Measurements from ENCODE around the gene TYW1B. TPM values are rescaled to one million over a fixed set of nuclear protein-coding genes. Genes with fewer than 3 reads are reported as not detected.
"Not testable (repeated sequence)": the region's sequence is repeated elsewhere in the genome, so short reads cannot be mapped to it uniquely, and the experiment has no call there.

The TYW1B gene
- total RNA-seq, 1 experiment from 2014 or later = 3.9 TPM

DNA sequence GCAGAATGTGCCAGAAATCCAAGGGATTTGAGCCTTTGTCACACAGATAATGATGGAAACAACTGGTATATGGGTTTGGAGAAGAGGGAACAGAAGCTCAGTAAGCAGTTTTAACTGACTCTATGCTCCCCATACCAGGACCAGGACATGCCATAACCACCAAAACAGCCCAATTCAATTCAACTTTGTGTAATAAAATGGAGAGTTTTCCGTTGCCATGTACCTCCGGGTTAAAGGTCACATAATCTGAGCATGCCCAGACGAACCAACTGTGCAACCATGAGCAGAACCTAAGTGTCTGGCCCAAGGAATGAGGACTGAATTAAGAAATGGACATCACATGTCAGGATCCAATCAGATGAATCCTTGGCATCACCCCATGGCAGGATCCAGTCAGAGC lies 22.7 kb upstream of the TYW1B start:
- POLR2A ChIA-PET (ENCODE audit: unreplicated experiment) = not testable (repeated sequence)

DNA sequence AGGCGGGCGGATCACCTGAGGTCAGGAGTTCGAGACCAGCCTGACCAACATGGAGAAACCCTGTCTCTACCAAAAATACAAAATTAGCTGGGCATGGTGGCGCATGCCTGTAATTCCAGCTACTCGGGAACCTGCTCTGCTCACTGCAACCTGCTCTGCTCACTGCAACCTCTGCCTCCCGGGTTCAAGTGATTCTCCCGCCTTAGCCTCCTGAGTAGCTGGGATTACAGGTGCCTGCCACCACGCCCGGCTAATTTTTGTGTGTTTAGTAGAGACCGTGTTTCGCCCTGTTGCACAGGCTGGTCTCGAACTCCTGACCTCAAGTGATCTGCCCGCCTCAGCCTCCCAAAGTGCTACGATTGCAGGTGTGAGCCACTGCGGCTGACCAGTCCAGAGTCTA lies 16.1 kb upstream of the TYW1B start:
- H3K79me2 ChIP-seq (ENCODE audit: low read length); H3K27ac ChIP-seq (ENCODE audit: low read length); ATAC-seq; H3F3A ChIP-seq (ENCODE audit: low read length, unreplicated experiment); H3K27me3 ChIP-seq (ENCODE audit: low read length); H3K4me1 ChIP-seq (ENCODE audit: insufficient read depth, low read length); H3K9me3 ChIP-seq (ENCODE audit: low read length); H3K36me3 ChIP-seq (ENCODE audit: low read depth, low read length); BruUV-seq (replicated peaks); CTCF ChIA-PET; POLR2A ChIA-PET (ENCODE audit: unreplicated experiment); DNase-seq; H3K4me2 ChIP-seq (ENCODE audit: low read length); H3K9ac ChIP-seq (ENCODE audit: low read length); intact Hi-C loops (cut with micrococcal nuclease); H2AFZ ChIP-seq (ENCODE audit: low read length); H3K9me2 ChIP-seq (replicated peaks; ENCODE audit: low read length); H4K20me1 ChIP-seq (ENCODE audit: low read length); H3K4me3 ChIP-seq (ENCODE audit: low read length): not testable (repeated sequence)

More for the DNA sequence above, 22.7 kb upstream of the TYW1B start:
- BruUV-seq (replicated peaks); H3K79me2 ChIP-seq (ENCODE audit: low read length); H3K27ac ChIP-seq (ENCODE audit: low read length); ATAC-seq; H3K9ac ChIP-seq (ENCODE audit: low read length); intact Hi-C loops (cut with micrococcal nuclease); H3K4me1 ChIP-seq (ENCODE audit: insufficient read depth, low read length); DNase-seq; H3K27me3 ChIP-seq (ENCODE audit: low read length); H4K20me1 ChIP-seq (ENCODE audit: low read length); H3K9me3 ChIP-seq (ENCODE audit: low read length); H3K4me3 ChIP-seq (ENCODE audit: low read length); H3K9me2 ChIP-seq (replicated peaks; ENCODE audit: low read length); H3K4me2 ChIP-seq (ENCODE audit: low read length); CTCF ChIA-PET; H3K36me3 ChIP-seq (ENCODE audit: low read depth, low read length); H3F3A ChIP-seq (ENCODE audit: low read length, unreplicated experiment); H2AFZ ChIP-seq (ENCODE audit: low read length): not testable (repeated sequence)

GRCh38 chr7:72843166-72843565 lies 15.2 kb upstream of the TYW1B start:
- H3K79me2 ChIP-seq (ENCODE audit: low read length); H4K20me1 ChIP-seq (ENCODE audit: low read length); H3K4me2 ChIP-seq (ENCODE audit: low read length); H2AFZ ChIP-seq (ENCODE audit: low read length); intact Hi-C loops (cut with micrococcal nuclease); DNase-seq; H3K36me3 ChIP-seq (ENCODE audit: low read depth, low read length); H3K9ac ChIP-seq (ENCODE audit: low read length); CTCF ChIA-PET; H3K4me3 ChIP-seq (ENCODE audit: low read length); H3K27ac ChIP-seq (ENCODE audit: low read length); H3K4me1 ChIP-seq (ENCODE audit: insufficient read depth, low read length); H3K9me3 ChIP-seq (ENCODE audit: low read length); H3K9me2 ChIP-seq (replicated peaks; ENCODE audit: low read length); H3K27me3 ChIP-seq (ENCODE audit: low read length); ATAC-seq; BruUV-seq (replicated peaks); POLR2A ChIA-PET (ENCODE audit: unreplicated experiment); H3F3A ChIP-seq (ENCODE audit: low read length, unreplicated experiment): not testable (repeated sequence)

DNA sequence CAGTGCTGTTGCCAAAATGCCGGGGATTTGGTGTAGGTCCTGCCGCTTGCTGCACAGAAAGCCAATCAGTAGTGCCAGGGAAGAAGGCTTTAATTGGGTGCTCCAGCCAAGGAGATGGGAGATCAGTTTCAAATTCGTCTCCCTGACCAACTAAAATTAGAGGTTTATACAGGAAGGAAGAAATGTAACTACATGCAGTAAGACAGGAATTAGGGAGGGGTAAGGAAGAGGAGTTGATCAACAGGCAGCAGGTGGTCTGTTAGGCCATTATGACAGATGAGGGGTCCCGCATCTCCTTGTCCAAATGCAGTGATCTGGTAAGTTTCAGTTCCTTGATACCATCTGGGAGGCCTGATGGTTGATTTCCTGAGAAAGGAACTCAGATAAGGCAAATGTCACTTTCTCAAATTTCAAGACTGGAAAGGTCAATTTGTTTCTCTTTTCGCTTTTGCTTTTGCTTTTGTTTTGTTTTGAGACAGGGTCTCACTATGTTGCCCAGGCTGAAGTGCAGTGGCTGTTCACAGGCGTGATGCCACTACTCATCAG lies 13.0 kb upstream of the TYW1B start:
- intact Hi-C loops (cut with micrococcal nuclease); POLR2A ChIA-PET (ENCODE audit: unreplicated experiment); H3K9me3 ChIP-seq (ENCODE audit: low read length); H3F3A ChIP-seq (ENCODE audit: low read length, unreplicated experiment); H3K27ac ChIP-seq (ENCODE audit: low read length); H3K4me3 ChIP-seq (ENCODE audit: low read length); H3K9me2 ChIP-seq (replicated peaks; ENCODE audit: low read length); H3K79me2 ChIP-seq (ENCODE audit: low read length); H3K4me2 ChIP-seq (ENCODE audit: low read length); DNase-seq; BruUV-seq (replicated peaks); H4K20me1 ChIP-seq (ENCODE audit: low read length); H3K9ac ChIP-seq (ENCODE audit: low read length); H3K27me3 ChIP-seq (ENCODE audit: low read length); CTCF ChIA-PET; H2AFZ ChIP-seq (ENCODE audit: low read length); ATAC-seq; H3K4me1 ChIP-seq (ENCODE audit: insufficient read depth, low read length): not testable (repeated sequence)
- H3K36me3 ChIP-seq (ENCODE audit: low read depth, low read length) = peaks cover 15% of the 10 kb centered on the region; the same call in 1 of the 2 replicates

DNA sequence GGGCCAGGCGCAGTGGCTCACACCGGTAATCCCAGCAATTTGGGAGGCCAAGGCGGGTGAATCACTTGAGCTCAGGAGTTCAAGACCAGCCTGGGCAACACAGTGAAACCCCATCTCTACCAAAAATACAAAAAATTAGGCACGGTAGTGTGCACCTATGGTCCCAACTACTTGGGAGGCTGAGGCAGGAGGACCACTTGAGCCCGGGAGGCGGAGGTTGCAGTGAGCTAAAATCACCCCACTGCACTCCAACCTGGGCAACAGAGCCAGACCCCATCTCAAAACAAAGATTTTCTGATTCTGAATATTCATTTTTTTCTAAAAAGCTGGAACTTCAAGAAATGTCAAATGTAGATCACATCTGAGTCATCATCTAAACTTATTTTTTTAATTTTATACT lies 10.3 kb upstream of the TYW1B start:
- CTCF ChIA-PET; H2AFZ ChIP-seq (ENCODE audit: low read length); H3K9ac ChIP-seq (ENCODE audit: low read length); H3K4me1 ChIP-seq (ENCODE audit: insufficient read depth, low read length); BruUV-seq (replicated peaks); H4K20me1 ChIP-seq (ENCODE audit: low read length); H3K4me2 ChIP-seq (ENCODE audit: low read length); ATAC-seq; H3F3A ChIP-seq (ENCODE audit: low read length, unreplicated experiment); H3K27ac ChIP-seq (ENCODE audit: low read length); DNase-seq; H3K79me2 ChIP-seq (ENCODE audit: low read length); intact Hi-C loops (cut with micrococcal nuclease); H3K4me3 ChIP-seq (ENCODE audit: low read length); H3K27me3 ChIP-seq (ENCODE audit: low read length); H3K9me2 ChIP-seq (replicated peaks; ENCODE audit: low read length); H3K9me3 ChIP-seq (ENCODE audit: low read length): not testable (repeated sequence)
- POLR2A ChIA-PET (ENCODE audit: unreplicated experiment) = interaction anchor here (0.6 kb wide), 1 partner anchor 9 kb away, joined by 4 read pairs; no protein-coding TSS in a partner anchor
- peaks cover 15% of the 10 kb centered on the region; the same call in 1 of the 2 replicates for H3K36me3 ChIP-seq (ENCODE audit: low read depth, low read length)

- not testable (repeated sequence) for H3K79me2 ChIP-seq (ENCODE audit: low read length)
These were observed 9.3 kb upstream of the TYW1B start for GRCh38 chr7:72837291-72837690.

GRCh38 chr7:72830567-72830966 lies 2.6 kb upstream of the TYW1B start:
- H3K4me1 ChIP-seq (ENCODE audit: insufficient read depth, low read length); POLR2A ChIA-PET (ENCODE audit: unreplicated experiment); H3F3A ChIP-seq (ENCODE audit: low read length, unreplicated experiment); CTCF ChIA-PET; BruUV-seq (replicated peaks); ATAC-seq; H3K27ac ChIP-seq (ENCODE audit: low read length); DNase-seq; intact Hi-C loops (cut with micrococcal nuclease); H2AFZ ChIP-seq (ENCODE audit: low read length); H3K27me3 ChIP-seq (ENCODE audit: low read length); H3K9me3 ChIP-seq (ENCODE audit: low read length); H3K9me2 ChIP-seq (replicated peaks; ENCODE audit: low read length): not testable (repeated sequence)
- H3K36me3 ChIP-seq (ENCODE audit: low read depth, low read length) = peaks cover 16% of the 10 kb centered on the region
- peaks cover 10% of the 10 kb centered on the region for H4K20me1 ChIP-seq (ENCODE audit: low read length)
- peak overlapping the region; percentile 88 for H3K4me3 ChIP-seq (ENCODE audit: low read length)
- H3K79me2 ChIP-seq (ENCODE audit: low read length) = peaks cover 28% of the 10 kb centered on the region
- peak overlapping the region; percentile 88; the same call in 1 of the 2 replicates for H3K9ac ChIP-seq (ENCODE audit: low read length)
- peak overlapping the region; percentile 89 for H3K4me2 ChIP-seq (ENCODE audit: low read length)

More at GRCh38 chr7:72837291-72837690, 9.3 kb upstream of the TYW1B start:
- intact Hi-C loops (cut with micrococcal nuclease); H3K27me3 ChIP-seq (ENCODE audit: low read length); H3K9ac ChIP-seq (ENCODE audit: low read length); H3K4me3 ChIP-seq (ENCODE audit: low read length); ATAC-seq; H3K9me2 ChIP-seq (replicated peaks; ENCODE audit: low read length); H4K20me1 ChIP-seq (ENCODE audit: low read length); H3K27ac ChIP-seq (ENCODE audit: low read length); DNase-seq; POLR2A ChIA-PET (ENCODE audit: unreplicated experiment); BruUV-seq (replicated peaks); H2AFZ ChIP-seq (ENCODE audit: low read length); H3K4me1 ChIP-seq (ENCODE audit: insufficient read depth, low read length); H3K9me3 ChIP-seq (ENCODE audit: low read length); CTCF ChIA-PET; H3K4me2 ChIP-seq (ENCODE audit: low read length); H3F3A ChIP-seq (ENCODE audit: low read length, unreplicated experiment): not testable (repeated sequence)
- H3K36me3 ChIP-seq (ENCODE audit: low read depth, low read length) = peaks cover 24% of the 10 kb centered on the region

All from PC-3 (cell line).